Peyer's patch (tissue), 4 donors: ENCODE data around the gene PDLIM1.

Experiments used
- POLR2A ChIP-seq, 2 donors: fragments of 450-650 bp; IDR thresholded peaks; one replicate each; pipeline ENCODE4 v1.5.1; 2017; ENCODE audit warnings: antibody characterized with exemption in 2 of 2, mild to moderate bottlenecking in 2 of 2, moderate library complexity in 2 of 2
- TF ChIP-seq, protein P1 (sequence below), 6 experiments: fragments of 450-650 bp in 4 of 6; fragments of 200-600 bp in 2 of 6; sonication (generic) in 1 of 6; IDR thresholded peaks; one replicate each; pipeline ENCODE4 v1.5.1; 2017 to 2019; ENCODE audit warnings: antibody characterized with exemption in 6 of 6, mild to moderate bottlenecking in 3 of 6, moderate library complexity in 1 of 6

GRCh38 chr10:95247881-95248583 is 42.8 kb downstream of the PDLIM1 start:
- TF ChIP-seq POLR2A (IDR thresholded peaks at IDR 0.05) = no peak
- TF ChIP-seq, protein P1, sequence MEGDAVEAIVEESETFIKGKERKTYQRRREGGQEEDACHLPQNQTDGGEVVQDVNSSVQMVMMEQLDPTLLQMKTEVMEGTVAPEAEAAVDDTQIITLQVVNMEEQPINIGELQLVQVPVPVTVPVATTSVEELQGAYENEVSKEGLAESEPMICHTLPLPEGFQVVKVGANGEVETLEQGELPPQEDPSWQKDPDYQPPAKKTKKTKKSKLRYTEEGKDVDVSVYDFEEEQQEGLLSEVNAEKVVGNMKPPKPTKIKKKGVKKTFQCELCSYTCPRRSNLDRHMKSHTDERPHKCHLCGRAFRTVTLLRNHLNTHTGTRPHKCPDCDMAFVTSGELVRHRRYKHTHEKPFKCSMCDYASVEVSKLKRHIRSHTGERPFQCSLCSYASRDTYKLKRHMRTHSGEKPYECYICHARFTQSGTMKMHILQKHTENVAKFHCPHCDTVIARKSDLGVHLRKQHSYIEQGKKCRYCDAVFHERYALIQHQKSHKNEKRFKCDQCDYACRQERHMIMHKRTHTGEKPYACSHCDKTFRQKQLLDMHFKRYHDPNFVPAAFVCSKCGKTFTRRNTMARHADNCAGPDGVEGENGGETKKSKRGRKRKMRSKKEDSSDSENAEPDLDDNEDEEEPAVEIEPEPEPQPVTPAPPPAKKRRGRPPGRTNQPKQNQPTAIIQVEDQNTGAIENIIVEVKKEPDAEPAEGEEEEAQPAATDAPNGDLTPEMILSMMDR (IDR thresholded peaks at IDR 0.05) = no peak
